ENCODE data around the gene RGL4. TPM values are rescaled to one million over a fixed set of nuclear protein-coding genes. Genes with fewer than 3 reads are reported as not detected.
A peak's percentile ranks its signal among the peaks of the same experiment; 100 is the strongest.

The RGL4 gene
- total and polyA plus RNA-seq, 8 donors: 0.65 to 5.9 (median 2.9) TPM; not detected in 4

DNA sequence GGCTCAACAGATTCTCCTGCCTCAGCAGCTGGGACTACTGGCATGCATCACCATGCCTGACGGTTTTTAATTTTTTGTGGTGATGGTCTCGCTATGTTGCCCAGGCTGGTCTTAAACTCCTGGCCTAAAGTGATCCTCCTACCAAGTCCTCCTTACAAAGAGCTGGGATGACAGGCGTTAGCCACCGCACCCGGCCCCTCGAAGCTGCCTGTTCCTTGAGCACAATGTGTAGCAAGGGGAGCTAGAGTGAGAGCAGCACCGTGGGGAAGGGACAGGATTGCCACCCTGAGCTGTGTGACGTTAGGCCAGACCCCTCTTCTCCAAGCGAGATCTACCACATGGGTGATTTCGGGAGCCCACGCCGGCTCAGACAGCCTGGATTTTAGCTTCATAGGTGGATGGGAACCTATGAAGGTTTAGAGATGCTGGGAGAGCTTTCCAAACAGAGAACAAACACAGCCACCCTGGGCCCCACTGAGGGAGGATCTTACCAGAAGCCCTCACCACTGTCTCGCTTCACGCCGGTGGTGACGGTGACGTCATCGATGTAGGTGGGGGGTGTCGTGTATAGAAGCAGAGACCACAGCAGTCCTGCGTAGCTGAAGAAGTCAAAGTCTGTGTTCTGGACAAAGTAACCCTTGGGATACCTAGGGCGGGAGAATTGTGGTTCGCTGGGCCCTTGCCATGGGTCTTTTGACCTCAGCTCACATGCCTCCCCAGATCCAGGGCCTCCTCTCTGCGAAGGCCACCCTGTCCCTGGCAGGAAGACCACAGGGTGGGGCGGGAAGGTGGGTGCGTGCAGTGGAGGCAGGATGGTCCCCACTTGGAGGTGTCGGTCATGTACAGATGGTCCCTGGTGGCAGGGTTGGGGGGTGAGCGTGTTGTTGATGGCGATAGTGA is 23.1 kb downstream of the RGL4 start:
- H3K4me1 ChIP-seq: peaks cover 10 to 24% (median 22%) of the 10 kb centered on the region in 4 donors
- H3K27me3 ChIP-seq: no peaks in the 10 kb centered on the region
- no peak overlapping the region for H3K27ac ChIP-seq
- no peak overlapping the region for H3K4me3 ChIP-seq
- 89 to 94% (median 92%) methylated on average over 28 of the region's 28 CpGs for WGBS, 5 donors
- intact Hi-C loops (cut with DNase I; ENCODE audit: low total_unique reads): no loop called here
- no peaks in the 10 kb centered on the region for H3K9me3 ChIP-seq
- H3K36me3 ChIP-seq: peaks cover 27 to 62% (median 62%) of the 10 kb centered on the region in 4 donors
- TF ChIP-seq POLR2A (IDR thresholded peaks at IDR 0.05) (no peak), POLR2AphosphoS5 (IDR thresholded peaks at IDR 0.05) (no peak), EP300 (IDR thresholded peaks at IDR 0.05) (no peak)
- TF ChIP-seq, protein P1, sequence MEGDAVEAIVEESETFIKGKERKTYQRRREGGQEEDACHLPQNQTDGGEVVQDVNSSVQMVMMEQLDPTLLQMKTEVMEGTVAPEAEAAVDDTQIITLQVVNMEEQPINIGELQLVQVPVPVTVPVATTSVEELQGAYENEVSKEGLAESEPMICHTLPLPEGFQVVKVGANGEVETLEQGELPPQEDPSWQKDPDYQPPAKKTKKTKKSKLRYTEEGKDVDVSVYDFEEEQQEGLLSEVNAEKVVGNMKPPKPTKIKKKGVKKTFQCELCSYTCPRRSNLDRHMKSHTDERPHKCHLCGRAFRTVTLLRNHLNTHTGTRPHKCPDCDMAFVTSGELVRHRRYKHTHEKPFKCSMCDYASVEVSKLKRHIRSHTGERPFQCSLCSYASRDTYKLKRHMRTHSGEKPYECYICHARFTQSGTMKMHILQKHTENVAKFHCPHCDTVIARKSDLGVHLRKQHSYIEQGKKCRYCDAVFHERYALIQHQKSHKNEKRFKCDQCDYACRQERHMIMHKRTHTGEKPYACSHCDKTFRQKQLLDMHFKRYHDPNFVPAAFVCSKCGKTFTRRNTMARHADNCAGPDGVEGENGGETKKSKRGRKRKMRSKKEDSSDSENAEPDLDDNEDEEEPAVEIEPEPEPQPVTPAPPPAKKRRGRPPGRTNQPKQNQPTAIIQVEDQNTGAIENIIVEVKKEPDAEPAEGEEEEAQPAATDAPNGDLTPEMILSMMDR (IDR thresholded peaks at IDR 0.05): no peak
- DNase-seq: no peak

DNA sequence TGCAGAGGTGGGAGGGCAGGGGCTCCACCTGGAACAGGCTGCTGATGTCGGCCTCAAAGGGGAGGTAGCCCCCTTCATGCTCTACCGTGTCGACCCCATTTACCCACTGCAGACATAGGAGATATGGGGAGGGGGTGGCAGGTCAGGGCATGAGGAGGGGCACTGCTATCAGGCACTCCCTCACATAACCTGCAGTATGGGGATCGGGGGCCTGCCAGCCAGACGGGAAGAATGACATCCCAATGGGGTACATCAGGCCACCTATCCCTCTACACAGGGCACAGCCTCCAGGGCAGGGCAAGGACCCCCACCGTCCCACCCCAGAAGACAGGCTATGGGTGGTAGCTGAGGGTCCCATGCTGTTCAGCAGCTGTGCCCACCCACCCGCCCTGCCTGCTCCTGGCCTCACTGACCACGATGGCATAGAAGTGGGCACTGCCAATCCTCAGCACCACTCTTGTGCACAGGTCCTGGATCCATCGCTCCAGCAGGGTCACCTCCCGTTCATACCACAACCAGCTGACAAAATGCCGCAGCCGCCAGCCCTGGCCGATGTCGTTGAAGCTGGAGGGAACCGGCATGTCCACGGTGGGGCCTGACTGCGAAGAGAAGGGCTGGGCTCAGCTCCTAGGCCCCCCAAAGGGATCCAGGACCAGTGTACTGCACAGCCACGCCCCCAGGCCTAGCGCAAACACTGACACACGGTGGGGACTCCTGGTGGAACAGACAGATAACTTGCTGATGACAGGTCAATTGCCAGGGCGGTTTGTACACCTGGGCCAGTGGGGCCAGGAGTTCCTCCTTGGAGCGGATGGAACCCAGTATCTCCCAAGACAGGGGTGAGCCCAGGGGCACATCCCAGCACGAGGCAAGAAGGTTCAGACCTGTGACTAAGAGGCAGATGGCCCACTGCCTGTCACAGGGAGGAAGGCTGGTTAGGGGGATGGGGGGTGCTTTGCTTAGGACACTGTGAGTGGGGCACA is 24.1 kb downstream of the RGL4 start:
- Histone ChIP-seq H3K27me3 (no peaks in the 10 kb centered on the region), H3K9me3 (no peaks in the 10 kb centered on the region), H3K36me3 (peaks cover 18 to 52% (median 52%) of the 10 kb centered on the region in 4 donors), H3K4me3 (no peak overlapping the region), H3K27ac (no peak overlapping the region), H3K4me1 (peaks cover 10 to 24% (median 22%) of the 10 kb centered on the region in 4 donors)
- intact Hi-C loops (cut with DNase I; ENCODE audit: low total_unique reads): no loop called here
- TF ChIP-seq EP300 (IDR thresholded peaks at IDR 0.05): no peak
- TF ChIP-seq, protein P1 (IDR thresholded peaks at IDR 0.05): no peak
- TF ChIP-seq POLR2A (IDR thresholded peaks at IDR 0.05): no peak
- TF ChIP-seq POLR2AphosphoS5 (IDR thresholded peaks at IDR 0.05): no peak
- DNase-seq: no peak
- WGBS, 5 donors: 80 to 88% (median 86%) methylated on average over 18 to 23 of the region's 23 CpGs

DNA sequence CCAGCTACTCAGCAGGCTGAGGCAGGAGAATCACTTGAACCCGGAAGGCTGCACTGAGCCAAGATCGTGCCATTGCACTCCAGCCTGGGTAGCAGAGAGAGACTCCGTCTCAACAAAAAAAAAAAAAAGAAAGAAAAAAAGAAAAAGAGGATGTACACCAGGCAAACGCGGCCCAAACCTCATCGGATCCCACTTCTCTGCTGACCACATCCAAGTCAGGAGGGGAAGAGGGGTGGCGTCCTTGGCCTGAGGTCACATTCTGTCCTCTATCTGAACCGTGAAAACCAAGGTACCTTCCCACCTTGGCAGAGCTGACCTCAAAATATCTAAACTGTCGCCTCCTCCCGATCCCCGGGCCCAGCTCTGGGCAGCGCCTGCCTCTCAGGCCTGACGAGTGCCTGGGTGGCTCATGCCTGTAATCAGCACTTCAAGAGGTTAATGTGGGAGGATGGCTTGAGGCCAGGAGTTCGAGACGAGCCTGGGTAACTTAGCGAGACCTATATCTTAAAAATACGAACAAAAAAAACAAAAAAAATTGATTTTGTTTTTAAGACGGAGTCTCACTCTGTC is 25.1 kb downstream of the RGL4 start:
- peak overlapping the region; percentile 60 to 96 (median 84) for H3K4me3 ChIP-seq
- DNase-seq: no peak
- H3K36me3 ChIP-seq: peaks cover 10 to 42% (median 42%) of the 10 kb centered on the region in 4 donors
- WGBS, 5 donors: 72 to 77% (median 74%) methylated on average over 18 of the region's 18 CpGs
- TF ChIP-seq, protein P1 (IDR thresholded peaks at IDR 0.05): no peak
- TF ChIP-seq EP300 (IDR thresholded peaks at IDR 0.05) (no peak), POLR2A (IDR thresholded peaks at IDR 0.05) (no peak), POLR2AphosphoS5 (IDR thresholded peaks at IDR 0.05) (no peak)
- peak overlapping the region in 1 of 5 donors; percentile 87 for H3K27ac ChIP-seq
- no peaks in the 10 kb centered on the region for H3K27me3 ChIP-seq
- H3K9me3 ChIP-seq: no peaks in the 10 kb centered on the region
- H3K4me1 ChIP-seq: peaks cover 10 to 24% (median 22%) of the 10 kb centered on the region in 4 donors
- intact Hi-C loops (cut with DNase I; ENCODE audit: low total_unique reads): no loop called here

All from stomach (tissue), 9 donors.